ENCODE data around the gene DOK7. TPM values are rescaled to one million over a fixed set of nuclear protein-coding genes. Genes with fewer than 3 reads are reported as not detected.
A peak's percentile ranks its signal among the peaks of the same experiment; 100 is the strongest.

Gene DOK7
- total RNA-seq, 1 experiment from 2014 or later: 0.26 TPM

DNA sequence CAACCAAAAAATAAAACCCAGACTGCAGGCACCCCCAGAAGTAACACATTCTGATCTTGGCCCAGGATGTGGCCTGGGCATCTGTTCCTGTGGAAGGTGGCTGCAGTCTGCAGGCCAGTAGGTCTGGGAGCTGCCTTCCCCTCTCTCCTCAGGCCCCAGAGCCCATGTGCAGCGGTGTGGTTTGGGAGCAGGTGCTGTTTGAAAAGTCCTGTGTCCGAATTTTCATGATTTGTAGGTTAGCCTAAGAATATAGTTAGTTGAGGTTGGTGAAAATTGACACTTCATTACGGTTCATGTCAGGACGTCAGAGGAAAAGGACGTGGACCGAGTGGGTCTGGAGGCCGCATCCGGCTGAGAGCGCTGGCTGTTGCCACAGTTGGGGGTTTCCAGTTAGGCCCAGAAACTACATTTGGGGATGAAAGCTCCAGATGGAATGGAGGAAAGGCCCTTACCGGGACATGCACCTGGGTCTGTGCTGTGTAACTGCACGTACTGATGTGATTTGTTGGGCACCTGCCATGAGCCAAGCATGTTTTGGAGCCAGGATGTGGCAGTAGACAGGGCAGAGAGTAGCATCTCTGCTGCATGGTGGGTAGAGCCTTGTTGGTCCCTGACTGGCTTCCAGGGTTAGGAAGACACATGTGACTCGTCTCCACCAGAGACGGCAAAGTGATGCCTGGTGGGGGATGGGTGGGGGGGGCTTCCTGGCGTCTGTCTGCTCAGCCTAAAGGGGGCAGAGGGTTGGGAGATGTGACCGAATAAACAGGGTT, 43.1 kb upstream of the DOK7 start:
- H2BK120ac ChIP-seq (ENCODE audit: low read depth, low read length, poor library complexity, severe bottlenecking): no peak overlapping the region
- no peaks in the 10 kb centered on the region for H3K9me3 ChIP-seq (ENCODE audit: control insufficient read depth, low read depth, low read length)
- H3K14ac ChIP-seq (ENCODE audit: insufficient read depth, low read length): no peak overlapping the region
- no peak overlapping the region for H3K9ac ChIP-seq (ENCODE audit: extremely low read depth, insufficient read length, low read length)
- H3K4me3 Mint-ChIP-seq: no peak overlapping the region
- no peak overlapping the region for H3K4ac ChIP-seq (ENCODE audit: low read depth, low read length)
- no peaks in the 10 kb centered on the region for H3K9me3 Mint-ChIP-seq
- no peaks in the 10 kb centered on the region for H3K27me3 Mint-ChIP-seq (ENCODE audit: low read depth)
- no peaks in the 10 kb centered on the region for H3K27me3 ChIP-seq (ENCODE audit: insufficient read depth, low read length)
- peak overlapping the region in 2 of 3 experiments; percentile 36 to 42; a peak in 2 of 7 replicates for H3K27ac Mint-ChIP-seq
- H3K36me3 Mint-ChIP-seq (ENCODE audit: insufficient read depth in 1 of 3, low read depth in 3 of 3): peaks cover 0 to 30% (median 5%) of the 10 kb centered on the region in 3 experiments; a peak in 5 of 7 replicates
- H3K18ac ChIP-seq (ENCODE audit: insufficient read length, low read depth, low read length): no peak overlapping the region
- H3K4me1 ChIP-seq (ENCODE audit: insufficient read depth, low read length): no peaks in the 10 kb centered on the region
- no peak overlapping the region for H2AFZ ChIP-seq (ENCODE audit: low read length)
- H3K27ac ChIP-seq (ENCODE audit: insufficient read length, low read depth, low read length): no peak overlapping the region
- TF ChIP-seq, protein P1, sequence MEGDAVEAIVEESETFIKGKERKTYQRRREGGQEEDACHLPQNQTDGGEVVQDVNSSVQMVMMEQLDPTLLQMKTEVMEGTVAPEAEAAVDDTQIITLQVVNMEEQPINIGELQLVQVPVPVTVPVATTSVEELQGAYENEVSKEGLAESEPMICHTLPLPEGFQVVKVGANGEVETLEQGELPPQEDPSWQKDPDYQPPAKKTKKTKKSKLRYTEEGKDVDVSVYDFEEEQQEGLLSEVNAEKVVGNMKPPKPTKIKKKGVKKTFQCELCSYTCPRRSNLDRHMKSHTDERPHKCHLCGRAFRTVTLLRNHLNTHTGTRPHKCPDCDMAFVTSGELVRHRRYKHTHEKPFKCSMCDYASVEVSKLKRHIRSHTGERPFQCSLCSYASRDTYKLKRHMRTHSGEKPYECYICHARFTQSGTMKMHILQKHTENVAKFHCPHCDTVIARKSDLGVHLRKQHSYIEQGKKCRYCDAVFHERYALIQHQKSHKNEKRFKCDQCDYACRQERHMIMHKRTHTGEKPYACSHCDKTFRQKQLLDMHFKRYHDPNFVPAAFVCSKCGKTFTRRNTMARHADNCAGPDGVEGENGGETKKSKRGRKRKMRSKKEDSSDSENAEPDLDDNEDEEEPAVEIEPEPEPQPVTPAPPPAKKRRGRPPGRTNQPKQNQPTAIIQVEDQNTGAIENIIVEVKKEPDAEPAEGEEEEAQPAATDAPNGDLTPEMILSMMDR (conservative IDR thresholded peaks at IDR 0.05): no peak
- H3K4me1 Mint-ChIP-seq: peaks cover 4 to 11% of the 10 kb centered on the region in 2 experiments; a peak in 3 of 4 replicates
- no peak overlapping the region for H2BK20ac ChIP-seq (ENCODE audit: low read depth, low read length, poor library complexity, severe bottlenecking)
- H3T11ph ChIP-seq (ENCODE audit: low read length): no peak overlapping the region
- WGBS (ENCODE audit: extremely low coverage, insufficient read length, low lambda C conversion rate): no CpG with 5 or more reads among the region's 15 CpGs
- no peak overlapping the region; the same call in 1 of the 2 replicates for H2BK15ac ChIP-seq (ENCODE audit: low read depth, low read length)
- H3K79me2 ChIP-seq (ENCODE audit: insufficient read depth, low read length): no peaks in the 10 kb centered on the region
- H3K23ac ChIP-seq (ENCODE audit: insufficient read length, low read depth, low read length): no peak overlapping the region
- no peak overlapping the region for H3K56ac ChIP-seq (ENCODE audit: insufficient read length, low read depth, low read length)
- H3K79me1 ChIP-seq (ENCODE audit: insufficient read depth, low read depth, low read length, poor library complexity, severe bottlenecking): no peaks in the 10 kb centered on the region
- H3K4me2 ChIP-seq (ENCODE audit: insufficient read depth, insufficient read length, low read length): no peak overlapping the region
- no peaks in the 10 kb centered on the region for H4K20me1 ChIP-seq (ENCODE audit: control insufficient read depth, insufficient read depth, insufficient read length)
- no peaks in the 10 kb centered on the region for H3K23me2 ChIP-seq (ENCODE audit: insufficient read length, low read depth, low read length, poor library complexity, severe bottlenecking)
- H2AK5ac ChIP-seq (ENCODE audit: insufficient read length, low read length): no peak overlapping the region
- no peak for DNase-seq
- H2BK12ac ChIP-seq (ENCODE audit: insufficient read length, low read depth, low read length): no peak overlapping the region
- H2BK5ac ChIP-seq (ENCODE audit: insufficient read length, low read length): no peak overlapping the region
- H4K91ac ChIP-seq (ENCODE audit: insufficient read length, low read depth, low read length): no peak overlapping the region
- H4K8ac ChIP-seq (replicated peaks; ENCODE audit: insufficient read length, low read depth, low read length): no peak overlapping the region
- no peak overlapping the region for H4K5ac ChIP-seq (ENCODE audit: insufficient read length, low read depth, low read length)

All from H9 (cell line).